GM21526 (cell line): ENCODE measurements around the gene PDCD6IP.
"Not testable (repeated sequence)": the region's sequence is repeated elsewhere in the genome, so short reads cannot be mapped to it uniquely, and the experiment has no call there.

ENCODE experiments used
- ATAC-seq: cut with Tn5 transposase; IDR thresholded peaks from one replicate; pipeline ENCODE4 v1.9.1; 2021; ENCODE audit warnings: moderate library complexity; ENCODE audit not compliant: unreplicated experiment, low FRiP score

Gene PDCD6IP, protein sequence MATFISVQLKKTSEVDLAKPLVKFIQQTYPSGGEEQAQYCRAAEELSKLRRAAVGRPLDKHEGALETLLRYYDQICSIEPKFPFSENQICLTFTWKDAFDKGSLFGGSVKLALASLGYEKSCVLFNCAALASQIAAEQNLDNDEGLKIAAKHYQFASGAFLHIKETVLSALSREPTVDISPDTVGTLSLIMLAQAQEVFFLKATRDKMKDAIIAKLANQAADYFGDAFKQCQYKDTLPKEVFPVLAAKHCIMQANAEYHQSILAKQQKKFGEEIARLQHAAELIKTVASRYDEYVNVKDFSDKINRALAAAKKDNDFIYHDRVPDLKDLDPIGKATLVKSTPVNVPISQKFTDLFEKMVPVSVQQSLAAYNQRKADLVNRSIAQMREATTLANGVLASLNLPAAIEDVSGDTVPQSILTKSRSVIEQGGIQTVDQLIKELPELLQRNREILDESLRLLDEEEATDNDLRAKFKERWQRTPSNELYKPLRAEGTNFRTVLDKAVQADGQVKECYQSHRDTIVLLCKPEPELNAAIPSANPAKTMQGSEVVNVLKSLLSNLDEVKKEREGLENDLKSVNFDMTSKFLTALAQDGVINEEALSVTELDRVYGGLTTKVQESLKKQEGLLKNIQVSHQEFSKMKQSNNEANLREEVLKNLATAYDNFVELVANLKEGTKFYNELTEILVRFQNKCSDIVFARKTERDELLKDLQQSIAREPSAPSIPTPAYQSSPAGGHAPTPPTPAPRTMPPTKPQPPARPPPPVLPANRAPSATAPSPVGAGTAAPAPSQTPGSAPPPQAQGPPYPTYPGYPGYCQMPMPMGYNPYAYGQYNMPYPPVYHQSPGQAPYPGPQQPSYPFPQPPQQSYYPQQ

GRCh38 chr3:33798418-33799201, at the start of gene PDCD6IP:
Gene PDCD6IP (plus strand): TSS chr3:33798630. CDS start chr3:33798729, 99 bp downstream.
- peak; percentile 89 for ATAC-seq

GRCh38 chr3:33749546-33750210, 48.8 kb upstream of the PDCD6IP start:
- ATAC-seq: no peak

GRCh38 chr3:33750211-33750548, 48.2 kb upstream of the PDCD6IP start:
- ATAC-seq: no peak

GRCh38 chr3:33751336-33751735, 47.1 kb upstream of the PDCD6IP start:
- no peak for ATAC-seq

DNA sequence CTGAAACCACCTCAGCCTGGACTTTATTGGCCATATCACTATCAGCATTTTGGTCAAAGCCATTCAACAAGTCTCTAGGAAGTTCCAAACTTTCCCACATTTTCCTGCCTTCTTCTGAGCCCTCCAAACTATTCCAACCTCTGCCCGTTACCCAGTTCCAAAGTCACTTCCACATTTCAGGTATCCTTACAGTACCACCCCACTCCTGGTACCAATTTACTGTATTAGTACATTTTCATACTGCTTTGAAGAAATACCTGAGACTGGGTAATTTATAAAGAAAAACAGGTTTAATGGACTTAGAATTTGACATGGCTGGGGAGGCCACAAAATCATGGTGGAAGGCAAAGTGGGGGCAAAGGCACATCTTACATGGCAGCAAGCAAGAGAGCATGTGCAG, 44.0 kb upstream of the PDCD6IP start:
- not testable (repeated sequence) for ATAC-seq

DNA sequence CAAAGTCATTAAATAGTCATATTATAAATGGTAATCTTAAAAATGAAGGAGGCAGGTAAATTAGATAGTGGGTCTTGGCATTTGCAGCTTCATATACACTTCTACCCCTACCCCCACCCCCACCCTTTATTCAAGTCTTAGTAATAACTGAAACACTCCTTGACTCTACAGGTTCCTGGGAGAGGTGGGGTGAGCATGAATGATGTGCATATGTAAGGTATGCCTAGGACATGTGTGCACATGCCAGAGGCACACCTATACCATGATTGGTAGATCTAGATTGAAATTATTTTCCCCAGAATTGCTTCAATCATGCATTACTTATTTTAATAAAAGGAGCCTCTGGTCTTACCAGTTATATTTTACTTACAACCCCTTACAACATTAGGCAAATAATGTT, 40.1 kb upstream of the PDCD6IP start:
- ATAC-seq: no peak

GRCh38 chr3:33758864-33759263, 39.6 kb upstream of the PDCD6IP start:
- no peak for ATAC-seq

GRCh38 chr3:33768578-33769330, 29.7 kb upstream of the PDCD6IP start:
- ATAC-seq: no peak

DNA sequence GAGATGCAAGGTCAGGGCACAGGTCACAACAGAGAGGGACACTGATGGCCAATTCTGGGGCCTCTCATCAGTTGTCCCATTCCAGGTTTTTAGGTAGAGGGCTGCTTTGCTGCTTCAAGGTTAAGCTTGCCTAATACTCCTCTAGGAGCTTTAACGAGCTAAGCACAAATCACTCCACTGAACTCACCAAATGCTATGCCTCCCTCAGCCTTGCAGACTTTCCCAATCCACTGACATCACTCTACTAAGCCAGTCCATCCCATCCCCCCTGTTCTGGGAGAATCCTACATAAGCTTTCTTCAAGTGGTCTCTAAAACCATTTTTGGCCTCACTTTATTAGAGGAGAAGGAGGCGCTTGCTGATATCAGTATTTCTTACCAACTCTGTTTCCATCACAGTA, 24.8 kb upstream of the PDCD6IP start:
- ATAC-seq: no peak

DNA sequence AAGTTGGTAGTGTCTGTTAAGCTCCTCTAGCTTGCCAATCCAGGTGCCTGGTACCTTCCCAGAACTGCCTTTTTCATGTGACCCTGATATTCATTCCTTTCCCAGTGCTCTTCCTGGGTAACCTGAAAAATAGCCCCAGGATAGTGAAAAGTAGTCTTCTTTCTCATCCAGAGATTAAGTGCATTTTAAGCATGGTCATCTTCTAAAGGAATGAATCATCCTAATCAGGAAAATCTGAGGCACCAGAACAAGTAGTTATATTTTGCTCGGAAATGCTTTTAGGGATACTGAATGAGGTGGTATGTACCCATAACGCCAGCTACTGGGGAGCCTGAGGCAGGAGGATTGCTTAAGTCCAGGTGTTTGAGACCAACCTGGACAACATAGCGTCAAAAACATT, 23.1 kb upstream of the PDCD6IP start:
- no peak for ATAC-seq

GRCh38 chr3:33777996-33778395, 20.4 kb upstream of the PDCD6IP start:
- ATAC-seq: no peak

GRCh38 chr3:33779751-33780150, 18.7 kb upstream of the PDCD6IP start:
- ATAC-seq: no peak

DNA sequence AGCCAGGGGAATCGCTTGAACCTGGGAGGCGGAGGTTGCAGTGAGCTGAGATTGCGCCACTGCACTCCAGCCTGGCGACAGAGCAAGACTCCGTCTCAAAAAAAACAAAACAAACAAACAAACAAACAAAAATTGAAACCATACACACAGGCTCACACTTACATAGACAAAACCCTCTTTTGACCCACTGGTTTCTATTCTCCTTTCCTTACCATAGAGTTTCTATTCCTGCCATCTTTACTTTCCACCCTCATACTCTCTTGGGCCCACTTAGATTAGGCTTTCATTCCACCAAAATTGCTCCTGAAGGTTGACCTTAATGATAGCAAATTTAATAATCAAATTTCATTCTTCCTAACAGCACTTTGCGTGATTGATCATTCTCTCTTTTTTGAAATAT, 17.0 kb upstream of the PDCD6IP start:
- not testable (repeated sequence) for ATAC-seq

- ATAC-seq: no peak
These were observed 11.7 kb upstream of the PDCD6IP start for GRCh38 chr3:33786565-33787327.

DNA sequence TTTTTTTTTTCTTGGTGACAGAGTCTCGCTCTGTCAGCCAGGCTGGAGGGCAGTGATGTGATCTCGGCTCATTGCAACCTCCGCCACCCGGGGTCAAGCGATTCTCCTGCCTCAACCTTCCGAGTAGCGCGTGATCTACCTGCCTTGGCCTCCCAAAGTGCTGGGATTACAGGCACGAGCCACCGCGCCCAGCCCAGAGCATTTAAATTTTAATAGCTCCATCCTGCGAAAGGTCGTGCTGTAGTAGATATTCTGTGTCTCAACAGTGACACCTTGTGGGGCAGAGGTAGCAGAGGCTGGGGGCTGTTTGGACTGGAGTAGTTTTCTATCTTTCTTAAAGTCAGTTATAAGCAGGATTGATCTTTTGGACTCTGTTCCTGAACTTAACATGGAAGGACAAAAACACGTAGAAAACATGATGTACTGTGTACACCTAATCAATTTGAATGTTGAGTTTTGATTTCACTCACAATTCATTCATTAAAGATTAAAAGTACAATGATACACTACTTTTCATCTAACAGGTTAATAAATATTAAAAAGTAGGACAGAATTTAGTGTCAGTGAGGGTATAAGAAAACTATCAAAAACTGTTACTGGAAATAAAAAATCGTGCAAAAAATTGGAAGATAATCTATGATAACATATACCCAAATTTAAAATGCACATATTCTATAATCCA, 11.0 kb upstream of the PDCD6IP start:
- ATAC-seq: peak; percentile 90

- no peak for ATAC-seq
These were observed 9.1 kb upstream of the PDCD6IP start for GRCh38 chr3:33789183-33789954.

- ATAC-seq: no peak
These were observed 8.3 kb upstream of the PDCD6IP start for GRCh38 chr3:33790091-33790490.
